Measurements from ENCODE around the gene CNR2.
"Not testable (repeated sequence)": the region's sequence is repeated elsewhere in the genome, so short reads cannot be mapped to it uniquely, and the experiment has no call there.

The CNR2 gene

GRCh38 chr1:23923592-23924499 lies 10.7 kb upstream of the CNR2 start:
- peak in 3 of 42 donors; percentile 8 to 18 (median 14) for DNase-seq
- intact Hi-C loops (cut with DNase I): no loop called here

- DNase-seq: peak in 1 of 42 donors; percentile 8
- intact Hi-C loops (cut with DNase I): no loop called here
These were observed 9.3 kb upstream of the CNR2 start for GRCh38 chr1:23922321-23922943.

- DNase-seq: peak in 39 of 42 donors; percentile 18 to 72 (median 43)
- intact Hi-C loops (cut with DNase I): no loop called here
These were observed 3.3 kb upstream of the CNR2 start for GRCh38 chr1:23916209-23917131.

DNA sequence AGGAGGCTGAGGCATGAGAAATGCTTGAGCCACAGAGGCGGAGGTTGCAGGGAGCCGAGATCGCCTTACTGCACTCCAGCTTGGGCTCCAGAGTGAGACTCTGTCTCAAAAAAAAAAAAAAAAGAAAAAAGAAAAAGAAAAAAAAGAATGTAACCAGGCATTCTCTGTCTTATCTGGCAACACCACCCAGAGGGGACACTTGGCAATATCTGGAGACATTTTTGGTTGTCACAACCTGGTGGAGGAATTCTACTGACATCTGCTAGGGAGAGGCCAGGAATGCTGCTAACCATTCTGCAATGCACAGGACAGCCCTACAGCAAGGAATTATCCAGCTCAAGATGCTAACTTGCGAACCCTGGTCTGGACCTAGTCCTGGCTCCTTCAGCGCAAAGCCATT lies 2.3 kb upstream of the CNR2 start:
- intact Hi-C loops (cut with DNase I): no loop called here
- DNase-seq: no peak

GRCh38 chr1:23914921-23915320 lies 1.8 kb upstream of the CNR2 start:
- intact Hi-C loops (cut with DNase I): no loop called here
- DNase-seq: no peak

- no peak for DNase-seq
- intact Hi-C loops (cut with DNase I): no loop called here
These were observed 1.2 kb downstream of the CNR2 start for GRCh38 chr1:23911921-23912320.

DNA sequence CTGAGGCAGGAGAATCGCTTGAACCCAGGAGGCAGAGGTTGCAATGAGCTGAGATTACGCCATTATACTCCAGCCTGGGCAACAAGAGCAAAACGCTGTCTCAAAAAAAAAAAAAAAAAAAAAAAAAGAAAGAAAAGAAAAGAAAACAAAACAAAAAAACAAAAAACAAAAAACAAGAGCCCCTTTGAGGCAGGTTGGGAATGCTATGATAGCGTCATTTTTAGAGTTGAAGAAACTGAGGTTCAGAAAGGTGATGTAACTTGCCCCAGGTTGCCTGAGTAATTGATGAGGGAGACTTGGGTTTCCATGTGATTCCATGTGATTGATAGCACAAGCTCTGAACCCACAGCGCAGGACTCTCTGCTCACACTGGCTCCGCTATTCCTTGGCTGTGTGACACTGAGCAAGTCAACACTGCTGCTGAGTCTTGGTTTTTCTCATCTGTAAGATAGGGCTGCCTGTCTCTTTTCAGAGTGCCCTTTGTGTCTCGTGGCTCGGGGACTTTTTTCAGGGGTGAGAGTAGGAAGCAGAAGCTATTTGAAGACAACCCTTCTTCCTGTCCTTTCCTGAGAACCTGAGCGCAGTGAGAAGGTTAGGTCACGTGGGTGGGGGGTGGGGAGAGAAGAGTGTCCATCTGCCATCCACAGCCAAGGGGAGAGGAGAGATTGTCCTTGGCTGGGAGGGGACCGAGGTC lies 2.5 kb downstream of the CNR2 start:
- intact Hi-C loops (cut with DNase I): no loop called here
- no peak for DNase-seq

DNA sequence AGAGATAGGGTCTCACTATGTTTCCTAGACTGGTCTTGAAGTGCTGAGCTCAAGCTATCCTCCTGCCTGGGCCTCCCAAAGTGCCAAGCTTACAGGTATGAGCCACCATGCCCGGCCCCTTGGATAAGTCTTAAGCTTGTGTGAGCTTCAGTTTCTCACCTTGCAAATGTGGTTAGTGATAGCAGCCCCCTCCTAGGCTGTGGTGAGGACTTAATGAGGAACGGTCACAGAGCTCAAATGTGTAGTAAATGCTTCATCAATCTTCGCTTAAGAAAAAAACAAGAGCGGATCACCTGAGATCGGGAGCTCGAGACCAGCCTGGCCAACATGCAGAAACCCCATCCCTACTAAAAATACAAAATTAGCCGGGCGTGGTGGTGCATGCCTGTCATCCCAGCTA lies 3.0 kb downstream of the CNR2 start:
- DNase-seq: no peak
- intact Hi-C loops (cut with DNase I): no loop called here

- intact Hi-C loops (cut with DNase I): no loop called here
- no peak for DNase-seq
These were observed 3.8 kb downstream of the CNR2 start for GRCh38 chr1:23909412-23909811.

- intact Hi-C loops (cut with DNase I): no loop called here
- no peak for DNase-seq
These were observed 4.5 kb downstream of the CNR2 start for GRCh38 chr1:23908453-23909341.

- intact Hi-C loops (cut with DNase I): no loop called here
- no peak for DNase-seq
These were observed 6.4 kb downstream of the CNR2 start for GRCh38 chr1:23906731-23907130.

DNA sequence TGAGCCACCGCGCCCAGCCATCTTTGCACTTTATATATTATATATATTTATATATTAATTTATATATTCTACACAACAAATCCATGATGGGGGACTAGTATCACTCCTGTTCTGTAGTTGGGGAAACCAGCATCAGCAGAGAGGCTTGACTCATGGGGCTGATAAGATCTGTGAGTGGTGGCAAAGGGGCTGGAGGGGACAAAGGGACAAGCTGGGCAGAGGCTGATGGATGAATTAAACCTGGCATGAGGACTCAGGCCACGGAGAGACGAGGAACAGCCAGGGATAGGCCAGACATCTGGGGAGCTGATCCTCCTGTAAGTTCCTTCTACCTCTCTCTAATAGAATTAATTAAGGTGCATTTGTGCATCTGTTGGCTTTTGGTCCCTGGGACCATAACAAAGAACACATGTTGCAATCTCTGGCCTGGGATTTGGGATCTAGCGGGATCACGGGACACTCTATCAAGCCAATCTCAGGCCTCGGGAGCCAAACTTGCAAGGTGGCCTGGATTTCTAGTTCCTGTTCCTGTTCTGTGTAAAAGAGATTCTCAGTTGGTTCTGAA lies 7.6 kb downstream of the CNR2 start:
- no peak for DNase-seq
- intact Hi-C loops (cut with DNase I): no loop called here

GRCh38 chr1:23904748-23905357 lies 8.3 kb downstream of the CNR2 start:
- intact Hi-C loops (cut with DNase I): no loop called here
- no peak for DNase-seq

GRCh38 chr1:23903754-23904153 lies 9.4 kb downstream of the CNR2 start:
- no peak for DNase-seq

GRCh38 chr1:23902321-23903278 lies 10.6 kb downstream of the CNR2 start:
- no peak for DNase-seq
- intact Hi-C loops (cut with DNase I): no loop called here

More at GRCh38 chr1:23903754-23904153, 9.4 kb downstream of the CNR2 start:
- intact Hi-C loops (cut with DNase I): no loop called here

DNA sequence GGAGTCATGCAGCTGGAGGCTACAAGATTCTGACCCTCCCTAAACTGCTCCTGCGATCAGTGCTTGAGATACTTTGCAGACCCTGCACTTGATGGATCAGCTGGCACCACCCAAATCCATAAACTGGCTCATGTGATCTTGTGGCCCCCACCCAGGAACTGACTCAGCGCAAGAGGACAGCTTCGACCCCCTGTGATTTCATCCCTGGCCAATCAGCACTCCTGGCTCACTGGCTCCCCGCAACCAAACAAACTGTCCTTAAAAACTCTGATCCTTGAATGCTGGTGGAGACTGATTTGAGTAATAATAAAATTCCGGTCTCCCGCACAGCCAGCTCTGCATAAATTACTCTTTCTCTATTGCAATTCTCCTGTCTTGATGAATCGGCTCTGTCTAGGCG lies 13.1 kb downstream of the CNR2 start:
- DNase-seq; intact Hi-C loops (cut with DNase I): not testable (repeated sequence)
